PFSK-1 (cell line): ENCODE measurements around the gene ZNF783.

Experiments
- FOXP2 ChIP-seq: optimal IDR thresholded peaks from 2 replicates; pipeline ENCODE3; 2011; ENCODE audit warnings: borderline replicate concordance, control low read depth, inconsistent platforms; ENCODE audit not compliant: insufficient read depth; ENCODE audit errors: extremely low read length, extremely low read depth
- POLR2AphosphoS5 ChIP-seq: IDR thresholded peaks from 2 replicates; pipeline ENCODE4 v1.6.1; 2012; ENCODE audit warnings: low read depth, mild to moderate bottlenecking, control low read depth, low read length, moderate library complexity
- REST ChIP-seq, 2 experiments: IDR thresholded peaks; 2 replicates each; pipeline versions ENCODE4 v1.6.1 to v1.8.0; 2011 to 2012; ENCODE audit warnings: low read depth in 2 of 2, low read length in 2 of 2, control low read depth in 1 of 2, inconsistent platforms in 1 of 2, mild to moderate bottlenecking in 1 of 2, moderate library complexity in 1 of 2; ENCODE audit not compliant: insufficient read depth in 1 of 2
- SIN3A ChIP-seq: IDR thresholded peaks from 2 replicates; pipeline ENCODE4 v1.6.1; 2012; ENCODE audit warnings: mild to moderate bottlenecking, low read length, moderate library complexity, borderline replicate concordance; ENCODE audit not compliant: insufficient read depth
- TAF1 ChIP-seq: IDR thresholded peaks from 2 replicates; pipeline ENCODE4 v1.6.1; 2012; ENCODE audit warnings: low read length, control low read depth, borderline replicate concordance; ENCODE audit not compliant: insufficient read depth

Gene ZNF783

GRCh38 chr7:149240637-149241036 lies 21.4 kb upstream of the ZNF783 start:
- TF ChIP-seq FOXP2 (no peak), REST (IDR thresholded peaks at IDR 0.05; ENCODE audit: insufficient read depth in 1 of 2, low read depth in 2 of 2, low read length in 2 of 2) (no peak), POLR2AphosphoS5 (no peak), TAF1 (no peak), SIN3A (no peak)

GRCh38 chr7:149241696-149242095 lies 20.3 kb upstream of the ZNF783 start:
- TF ChIP-seq POLR2AphosphoS5 (no peak), SIN3A (no peak)

GRCh38 chr7:149245244-149245643 lies 16.8 kb upstream of the ZNF783 start:
- TF ChIP-seq REST (IDR thresholded peaks at IDR 0.05; ENCODE audit: insufficient read depth in 1 of 2, low read depth in 2 of 2, low read length in 2 of 2) (no peak), SIN3A (no peak), FOXP2 (no peak), TAF1 (no peak), POLR2AphosphoS5 (no peak)

- TF ChIP-seq POLR2AphosphoS5, result no peak
- no peak for TF ChIP-seq REST (IDR thresholded peaks at IDR 0.05; ENCODE audit: insufficient read depth in 1 of 2, low read depth in 2 of 2, low read length in 2 of 2)
- no peak for TF ChIP-seq FOXP2
- no peak for TF ChIP-seq SIN3A
- no peak for TF ChIP-seq TAF1
Observed at GRCh38 chr7:149245744-149246143, 16.3 kb upstream of the ZNF783 start.

- TF ChIP-seq SIN3A, result no peak
- no peak for TF ChIP-seq REST (IDR thresholded peaks at IDR 0.05; ENCODE audit: insufficient read depth in 1 of 2, low read depth in 2 of 2, low read length in 2 of 2)
- no peak for TF ChIP-seq POLR2AphosphoS5
- TF ChIP-seq FOXP2, result no peak
- no peak for TF ChIP-seq TAF1
Observed at GRCh38 chr7:149248777-149249176, 13.2 kb upstream of the ZNF783 start.
